ENCODE measurements around the gene CCDC136.
A peak's percentile ranks its signal among the peaks of the same experiment; 100 is the strongest.

The CCDC136 gene

DNA sequence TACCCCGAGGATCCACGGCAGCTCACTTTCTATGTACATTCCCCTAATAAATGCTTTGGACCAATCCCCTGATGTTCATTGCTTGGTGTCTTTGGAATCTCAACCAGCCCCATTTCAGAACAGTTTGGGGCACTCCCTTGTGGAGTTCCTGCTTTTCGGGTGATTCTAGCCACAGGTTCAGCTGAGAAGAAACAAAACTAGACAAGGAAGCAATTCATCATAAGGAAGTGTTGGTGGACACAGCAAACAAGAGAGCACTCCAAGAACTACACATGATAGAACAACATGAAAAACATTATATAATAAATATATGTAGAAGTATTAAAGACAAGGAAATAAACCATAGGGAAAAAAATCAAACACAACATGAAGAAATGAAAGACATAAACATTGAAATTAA lies 6.0 kb upstream of the CCDC136 start:
- TF ChIP-seq, protein P1, sequence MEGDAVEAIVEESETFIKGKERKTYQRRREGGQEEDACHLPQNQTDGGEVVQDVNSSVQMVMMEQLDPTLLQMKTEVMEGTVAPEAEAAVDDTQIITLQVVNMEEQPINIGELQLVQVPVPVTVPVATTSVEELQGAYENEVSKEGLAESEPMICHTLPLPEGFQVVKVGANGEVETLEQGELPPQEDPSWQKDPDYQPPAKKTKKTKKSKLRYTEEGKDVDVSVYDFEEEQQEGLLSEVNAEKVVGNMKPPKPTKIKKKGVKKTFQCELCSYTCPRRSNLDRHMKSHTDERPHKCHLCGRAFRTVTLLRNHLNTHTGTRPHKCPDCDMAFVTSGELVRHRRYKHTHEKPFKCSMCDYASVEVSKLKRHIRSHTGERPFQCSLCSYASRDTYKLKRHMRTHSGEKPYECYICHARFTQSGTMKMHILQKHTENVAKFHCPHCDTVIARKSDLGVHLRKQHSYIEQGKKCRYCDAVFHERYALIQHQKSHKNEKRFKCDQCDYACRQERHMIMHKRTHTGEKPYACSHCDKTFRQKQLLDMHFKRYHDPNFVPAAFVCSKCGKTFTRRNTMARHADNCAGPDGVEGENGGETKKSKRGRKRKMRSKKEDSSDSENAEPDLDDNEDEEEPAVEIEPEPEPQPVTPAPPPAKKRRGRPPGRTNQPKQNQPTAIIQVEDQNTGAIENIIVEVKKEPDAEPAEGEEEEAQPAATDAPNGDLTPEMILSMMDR (IDR thresholded peaks at IDR 0.05; ENCODE audit: low read depth, low read length, missing control alignments) = no peak
- no peak for DNase-seq (ENCODE audit: extremely low read depth, low read depth)
- H3K4me3 ChIP-seq (replicated peaks; ENCODE audit: low read depth, low read length) = no peak overlapping the region

DNA sequence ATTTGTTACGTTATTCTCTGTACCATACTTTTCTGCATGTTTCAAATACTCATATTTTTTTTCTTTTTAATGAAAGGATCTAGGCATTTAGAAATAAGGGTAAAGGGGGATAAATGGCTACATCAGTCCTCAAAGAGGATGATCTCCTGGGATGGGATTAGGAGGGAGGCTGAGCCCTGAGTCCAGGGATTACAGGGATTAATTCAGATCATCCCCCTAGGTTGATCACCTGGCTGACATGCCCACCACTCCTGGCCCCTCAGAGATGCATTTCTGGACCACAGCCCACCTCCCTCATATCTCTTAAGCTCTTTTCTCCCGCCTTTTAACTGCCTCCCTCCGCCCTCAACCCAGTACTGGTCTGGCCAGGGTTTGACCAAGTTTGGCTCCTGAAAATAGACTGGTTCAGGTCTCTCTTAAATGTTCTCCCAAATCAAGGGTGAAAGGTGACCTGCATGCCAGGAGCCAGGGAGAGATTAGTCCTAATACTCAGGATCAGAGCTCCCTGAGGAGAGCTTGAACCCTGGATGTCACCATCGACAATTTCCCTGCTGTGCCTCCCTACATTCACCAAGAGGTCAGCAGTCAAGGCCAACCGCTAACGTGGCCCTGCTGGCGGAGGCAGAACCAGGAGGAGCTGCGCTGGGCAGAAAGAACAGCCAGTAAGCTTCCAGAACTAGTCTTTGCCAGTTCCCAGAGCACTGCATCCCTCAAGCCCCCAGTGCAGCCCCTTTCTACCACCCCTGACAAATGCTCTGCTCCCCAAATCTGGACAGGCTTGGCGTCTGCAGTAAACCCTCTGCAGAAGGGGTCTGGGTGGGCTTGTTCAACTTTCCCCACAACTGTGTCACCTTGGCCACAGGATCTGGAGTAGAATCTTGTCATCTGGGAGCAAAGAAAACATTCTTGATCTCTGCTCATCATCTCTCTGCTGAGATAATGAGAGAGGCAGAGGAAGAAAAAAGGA lies 3.0 kb upstream of the CCDC136 start:
- no peak for DNase-seq (ENCODE audit: extremely low read depth, low read depth)
- no peak overlapping the region for H3K4me3 ChIP-seq (replicated peaks; ENCODE audit: low read depth, low read length)
- TF ChIP-seq, protein P1 (IDR thresholded peaks at IDR 0.05; ENCODE audit: low read depth, low read length, missing control alignments) = no peak

DNA sequence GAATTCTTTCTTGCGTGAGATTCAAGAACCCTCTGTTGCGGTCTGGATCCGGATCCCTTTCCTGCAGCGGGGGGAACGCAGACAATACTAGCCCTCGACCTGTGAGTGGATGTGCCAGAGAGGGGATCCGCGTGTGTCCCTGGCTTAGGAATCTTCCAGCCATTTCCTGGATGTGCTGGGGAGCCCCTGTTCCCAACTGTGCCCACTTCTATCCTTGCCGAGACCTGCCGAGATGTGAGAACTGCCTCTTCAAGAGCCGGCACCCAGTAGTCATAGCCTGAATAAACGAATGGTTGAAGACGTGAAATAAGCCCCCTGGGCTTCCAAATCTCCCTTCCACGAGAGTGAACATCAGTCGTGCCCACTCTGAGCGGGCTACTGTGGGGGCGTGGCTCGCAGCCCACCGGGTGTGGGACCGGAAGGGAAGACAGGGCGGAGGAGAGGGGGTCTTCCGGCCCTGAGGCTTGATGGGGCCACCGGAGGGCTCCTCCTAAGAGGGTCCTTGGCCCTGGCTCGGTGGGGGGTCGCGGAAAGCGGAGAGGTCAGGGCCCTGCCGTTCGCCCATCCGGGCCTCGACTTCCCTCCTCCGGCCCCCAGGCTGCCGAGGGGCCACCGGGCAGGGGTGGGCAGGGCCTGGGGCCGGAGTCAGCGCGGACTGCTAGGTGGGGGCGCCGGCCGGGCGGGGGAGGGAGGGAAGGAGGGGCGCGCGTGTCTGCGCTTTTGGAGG lies 1.3 kb upstream of the CCDC136 start:
- peak overlapping the region; percentile 68 for H3K4me3 ChIP-seq (replicated peaks; ENCODE audit: low read depth, low read length)
- no peak for DNase-seq (ENCODE audit: extremely low read depth, low read depth)
- TF ChIP-seq, protein P1 (IDR thresholded peaks at IDR 0.05; ENCODE audit: low read depth, low read length, missing control alignments) = no peak

DNA sequence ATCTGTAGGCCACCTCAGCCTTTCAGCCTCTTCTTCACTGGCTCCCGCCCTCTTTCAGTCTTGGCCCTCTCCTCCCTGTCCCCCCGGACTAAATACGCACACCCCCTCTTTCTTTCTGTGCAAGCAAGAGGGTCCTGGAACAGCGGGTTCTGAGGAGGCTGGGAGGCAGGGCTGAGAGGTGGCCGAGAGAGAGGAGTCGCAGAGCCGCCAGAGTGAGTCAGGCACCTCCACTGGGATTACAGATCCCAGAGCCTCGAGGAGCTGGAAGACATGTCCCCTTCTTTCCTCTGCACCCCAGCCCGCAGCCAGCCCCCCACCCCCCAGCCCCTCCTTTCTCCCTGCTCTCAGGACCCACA lies 182 bp downstream of the CCDC136 start:
- DNase-seq (ENCODE audit: extremely low read depth, low read depth) = no peak
- TF ChIP-seq, protein P1 (IDR thresholded peaks at IDR 0.05; ENCODE audit: low read depth, low read length, missing control alignments) = no peak
- peak overlapping the region; percentile 68 for H3K4me3 ChIP-seq (replicated peaks; ENCODE audit: low read depth, low read length)

DNA sequence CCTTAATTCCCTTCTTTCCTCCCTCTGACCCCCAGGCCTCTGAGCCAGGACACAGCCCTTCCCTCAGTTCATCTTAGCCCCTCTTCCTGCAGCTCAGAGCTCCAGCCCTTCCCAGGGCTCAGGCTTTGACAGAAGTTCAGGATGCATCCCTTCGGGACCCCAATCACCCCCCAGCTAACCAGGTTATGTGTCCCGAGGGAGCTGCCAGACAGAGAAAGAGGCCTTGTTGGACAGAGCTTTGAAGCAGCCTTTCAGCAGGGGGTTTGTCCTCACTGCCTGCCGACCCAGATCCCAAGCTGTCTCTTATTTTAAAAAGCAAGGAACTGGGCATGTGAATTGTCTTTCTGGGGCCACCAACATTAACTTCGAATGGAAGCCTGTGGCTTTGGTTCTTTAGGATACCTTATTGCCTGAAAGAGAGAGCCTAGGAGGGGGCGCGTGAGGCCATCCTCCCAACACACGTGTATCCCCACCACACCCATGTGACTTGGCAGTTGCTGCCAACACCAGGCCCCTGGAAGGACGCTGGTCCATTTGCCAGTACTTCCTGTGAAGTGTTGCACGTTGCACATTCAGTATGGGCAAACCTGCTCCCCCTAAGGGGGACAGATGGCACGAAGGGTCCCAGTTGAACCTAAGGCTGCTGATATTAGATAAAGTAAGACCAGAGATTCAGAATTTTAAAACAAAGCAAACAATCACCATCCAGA lies 858 bp downstream of the CCDC136 start:
- TF ChIP-seq, protein P1 (IDR thresholded peaks at IDR 0.05; ENCODE audit: low read depth, low read length, missing control alignments) = no peak
- no peak for DNase-seq (ENCODE audit: extremely low read depth, low read depth)
- H3K4me3 ChIP-seq (replicated peaks; ENCODE audit: low read depth, low read length) = no peak overlapping the region; the same call in 1 of the 2 replicates

DNA sequence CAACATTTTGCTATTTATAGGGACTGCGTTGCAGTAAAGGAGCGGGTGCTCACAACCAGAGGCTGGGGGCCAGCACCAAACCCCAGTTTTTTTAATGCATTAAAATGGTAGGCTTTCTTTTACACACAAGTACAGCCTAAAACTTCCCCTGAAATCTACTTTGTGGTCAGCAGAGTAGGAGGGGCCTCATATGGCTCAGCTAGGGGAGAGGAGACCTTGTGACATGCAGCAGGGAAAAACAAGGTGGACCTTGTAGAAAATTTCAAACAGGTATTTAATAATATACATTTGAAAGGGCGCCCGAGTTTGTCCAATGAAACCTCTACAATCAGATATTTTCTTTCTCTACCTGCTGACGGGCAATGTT lies 1.4 kb downstream of the CCDC136 start:
- no peak overlapping the region for H3K4me3 ChIP-seq (replicated peaks; ENCODE audit: low read depth, low read length)
- no peak for DNase-seq (ENCODE audit: extremely low read depth, low read depth)
- TF ChIP-seq, protein P1 (IDR thresholded peaks at IDR 0.05; ENCODE audit: low read depth, low read length, missing control alignments) = no peak

Measured in HFF-Myc (cell line).